NCI-H1105 (cell line): ENCODE results near the gene DYNLT1.
A peak's percentile ranks its signal among the peaks of the same experiment; 100 is the strongest.
"Not testable (repeated sequence)": the region's sequence is repeated elsewhere in the genome, so short reads cannot be mapped to it uniquely, and the experiment has no call there.

Experiments used
- DNase-seq: peaks from one replicate; lab custom pipeline; 2025; lab: John Stamatoyannopoulos, UW

The DYNLT1 gene

DNA sequence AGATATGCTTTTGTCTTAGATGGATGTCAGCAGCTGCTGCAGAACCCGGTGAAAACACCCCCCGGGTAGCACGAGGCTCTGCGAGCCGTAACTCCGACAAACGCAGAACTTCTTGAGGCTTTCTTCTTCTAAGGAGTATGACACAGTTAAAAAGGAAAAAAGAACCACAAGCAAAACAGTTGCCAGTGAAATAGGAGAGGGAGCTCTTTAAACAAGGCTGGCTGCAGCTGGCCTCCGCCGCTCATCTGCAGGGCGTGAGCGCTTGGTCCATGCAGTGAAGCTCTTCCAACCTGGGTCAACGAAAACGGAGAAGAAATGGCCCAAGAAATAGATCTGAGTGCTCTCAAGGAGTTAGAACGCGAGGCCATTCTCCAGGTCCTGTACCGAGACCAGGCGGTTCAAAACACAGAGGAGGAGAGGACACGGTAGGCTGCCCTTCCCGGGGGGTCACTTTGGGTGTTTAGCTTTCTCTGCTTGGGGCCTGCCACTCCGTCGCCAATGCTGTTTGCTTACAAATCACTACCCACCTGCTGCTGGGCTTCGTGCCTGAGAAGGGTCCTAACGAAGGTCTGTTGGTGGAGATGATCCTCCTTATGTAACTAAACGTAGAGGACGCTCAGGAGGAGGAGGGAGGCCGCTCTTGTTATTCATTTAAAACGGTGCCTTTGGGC, 18.5 kb upstream of the DYNLT1 start:
- DNase-seq, result peak; percentile 73

DNA sequence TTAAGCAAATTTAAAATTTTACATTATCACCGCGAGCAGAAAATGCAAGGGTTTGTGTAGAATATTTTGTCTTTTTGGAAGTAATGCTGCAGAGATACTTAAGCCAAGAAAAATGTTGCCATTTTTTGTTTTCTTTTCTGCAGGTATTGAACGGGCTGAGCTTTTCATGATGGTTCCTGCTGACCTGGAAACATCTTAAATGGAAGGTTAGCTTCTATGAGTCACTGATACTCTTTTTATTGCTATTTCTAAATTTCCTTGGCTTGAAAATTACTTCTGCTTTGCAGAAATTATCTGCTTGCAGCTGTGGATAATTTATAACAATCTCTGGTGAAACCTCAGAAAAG, 18.0 kb upstream of the DYNLT1 start:
- DNase-seq, result no peak

DNA sequence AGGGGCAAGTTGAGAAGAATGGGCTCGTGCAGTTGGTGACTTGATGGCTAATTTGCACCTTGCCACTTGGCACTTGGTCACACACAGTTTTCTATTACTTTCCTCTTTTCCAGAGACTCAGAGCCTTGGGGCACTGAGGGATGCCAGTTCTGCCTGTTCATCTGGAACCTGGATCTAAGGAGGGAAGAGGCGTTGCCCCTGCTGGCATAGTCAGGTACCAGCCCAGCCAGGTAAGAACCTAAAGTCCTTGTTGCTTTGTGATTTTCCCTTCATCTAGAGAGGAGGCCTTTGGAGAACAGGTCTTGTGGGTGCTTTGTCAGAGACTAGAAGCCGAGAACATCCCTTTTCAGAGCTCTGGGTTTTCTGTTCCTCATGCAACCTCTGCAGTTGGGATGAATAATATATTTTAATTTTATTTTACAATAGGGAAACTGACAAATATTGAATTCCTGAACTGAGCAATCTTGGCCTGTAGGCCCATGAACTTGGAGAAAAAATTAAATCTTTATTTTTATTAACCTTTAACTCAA, 16.7 kb upstream of the DYNLT1 start:
- peak; percentile 67 for DNase-seq

DNA sequence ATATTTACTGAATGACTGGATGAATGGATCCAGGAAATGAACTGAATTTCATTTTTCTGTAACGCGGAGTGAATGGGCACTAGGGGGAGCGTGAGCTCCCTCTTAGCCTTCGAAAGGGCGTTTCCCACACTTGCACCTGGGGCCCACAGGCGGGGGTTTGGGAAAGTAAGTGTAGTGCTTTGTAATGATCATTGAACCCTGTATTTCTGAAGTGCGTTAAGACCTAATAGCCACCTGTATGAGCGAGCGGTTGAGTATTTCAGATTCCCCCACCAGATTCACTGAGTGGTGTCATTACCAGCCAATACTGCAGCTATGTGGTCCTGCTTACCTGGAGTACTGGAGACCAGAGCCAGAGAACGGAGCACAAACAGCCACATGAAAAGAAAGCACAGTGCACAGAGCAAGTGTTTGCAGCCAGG, 15.8 kb upstream of the DYNLT1 start:
- peak; percentile 98 for DNase-seq

DNA sequence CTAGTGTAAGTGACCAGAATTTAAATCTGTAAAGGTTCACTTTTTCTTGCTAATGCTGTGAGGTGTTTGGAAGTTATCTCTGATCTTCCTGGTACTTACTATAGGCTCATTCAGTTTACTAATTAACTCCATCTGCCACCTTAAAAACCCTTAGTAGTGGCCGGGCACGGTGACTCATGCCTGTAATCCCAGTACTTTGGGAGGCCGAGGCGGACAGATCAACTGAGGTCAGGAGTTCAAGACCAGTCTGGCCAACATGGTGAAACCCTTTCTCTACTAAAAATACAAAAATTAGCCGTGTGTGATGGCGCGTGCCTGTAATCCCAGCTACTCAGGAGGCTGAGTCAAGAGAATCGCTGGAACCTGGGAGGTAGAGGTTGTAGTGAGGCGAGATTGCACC, 12.4 kb upstream of the DYNLT1 start:
- DNase-seq, result not testable (repeated sequence)

DNA sequence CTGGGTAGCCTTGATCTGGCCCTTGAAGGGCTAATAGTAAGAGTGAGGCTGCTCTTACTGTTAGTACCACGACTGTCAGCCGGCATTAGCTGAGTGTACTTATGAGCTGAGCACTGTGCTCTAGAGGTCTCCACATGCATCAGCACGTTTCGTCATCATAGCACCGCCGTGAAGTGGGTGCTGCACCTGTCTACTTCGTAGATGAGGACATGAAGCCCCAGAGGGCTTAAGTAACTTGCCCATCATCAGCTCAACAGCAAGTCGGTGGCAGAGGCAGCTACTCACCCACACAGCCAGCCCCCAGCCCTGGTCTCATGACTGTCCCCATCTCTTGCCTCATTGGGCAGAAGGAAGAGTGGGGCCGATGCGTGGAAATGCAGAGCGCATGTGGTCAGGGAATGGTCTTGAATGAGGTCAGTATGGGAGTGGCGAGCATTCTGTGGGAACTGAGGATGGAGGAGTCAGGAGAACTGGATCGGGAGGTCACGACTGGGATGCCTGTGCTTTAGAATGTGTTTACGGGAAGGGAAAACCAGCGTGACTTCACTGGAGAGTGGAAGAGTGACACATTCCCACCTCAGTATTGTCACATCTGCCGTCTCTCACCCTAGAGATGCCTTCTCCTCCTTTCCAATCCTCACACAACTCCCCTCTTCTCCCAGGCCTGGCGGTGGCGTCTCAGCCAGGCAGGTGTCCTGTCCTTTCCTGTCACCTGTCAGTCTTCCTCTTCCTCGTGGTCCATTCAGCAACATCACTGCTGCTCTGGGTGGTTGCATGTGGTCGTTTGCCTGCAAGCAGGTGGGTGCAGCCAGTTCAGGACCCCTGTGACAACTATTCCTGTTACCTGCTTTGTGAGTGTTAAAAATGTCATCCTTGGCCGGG, 11.3 kb upstream of the DYNLT1 start:
- DNase-seq, result peak; percentile 93

DNA sequence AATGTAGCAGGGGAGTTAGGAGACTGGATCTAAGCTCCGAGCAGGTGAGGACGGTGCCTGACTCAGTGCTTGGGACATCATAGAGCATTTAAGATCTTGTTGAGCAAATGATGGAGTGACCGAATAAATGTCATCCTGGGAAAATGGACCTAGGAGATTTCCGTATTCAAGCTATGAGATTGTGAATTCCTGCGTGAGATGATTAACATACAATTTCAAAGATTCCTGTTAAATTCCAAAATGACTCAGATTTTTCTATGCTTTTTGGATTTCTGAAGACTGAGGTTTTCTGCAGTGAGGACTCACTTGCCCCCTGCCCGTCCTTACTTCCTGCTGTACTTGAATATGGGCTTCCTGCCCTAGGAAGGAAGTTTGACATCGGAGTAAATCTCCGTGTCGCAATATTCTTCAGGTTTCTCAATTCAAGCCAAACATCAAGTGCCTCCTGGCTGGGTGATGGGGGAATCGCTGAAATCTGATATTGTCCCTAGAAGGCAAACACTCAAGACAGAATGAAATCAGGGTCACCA, 10.5 kb upstream of the DYNLT1 start:
- peak; percentile 73 for DNase-seq

DNA sequence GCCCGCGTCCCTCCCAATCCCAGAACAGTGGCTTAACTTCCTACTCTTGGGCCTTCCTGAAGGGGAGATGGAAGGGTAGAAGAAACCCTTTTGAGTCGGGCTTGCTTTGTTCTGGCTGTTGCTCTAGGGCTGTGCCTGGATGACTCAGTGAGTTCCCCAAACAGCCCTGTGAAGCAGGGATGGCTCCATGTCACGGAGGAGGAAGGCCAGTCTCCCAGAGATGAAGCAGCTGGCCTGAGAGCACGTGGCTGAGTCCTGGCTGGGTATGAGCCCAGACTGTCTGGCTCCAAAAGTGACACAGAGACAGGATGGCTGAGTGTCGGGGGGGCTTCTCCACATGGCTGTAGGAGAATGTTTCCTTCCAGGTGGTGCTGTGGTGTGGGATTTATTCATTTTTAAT, 10.0 kb upstream of the DYNLT1 start:
- peak; percentile 94 for DNase-seq

DNA sequence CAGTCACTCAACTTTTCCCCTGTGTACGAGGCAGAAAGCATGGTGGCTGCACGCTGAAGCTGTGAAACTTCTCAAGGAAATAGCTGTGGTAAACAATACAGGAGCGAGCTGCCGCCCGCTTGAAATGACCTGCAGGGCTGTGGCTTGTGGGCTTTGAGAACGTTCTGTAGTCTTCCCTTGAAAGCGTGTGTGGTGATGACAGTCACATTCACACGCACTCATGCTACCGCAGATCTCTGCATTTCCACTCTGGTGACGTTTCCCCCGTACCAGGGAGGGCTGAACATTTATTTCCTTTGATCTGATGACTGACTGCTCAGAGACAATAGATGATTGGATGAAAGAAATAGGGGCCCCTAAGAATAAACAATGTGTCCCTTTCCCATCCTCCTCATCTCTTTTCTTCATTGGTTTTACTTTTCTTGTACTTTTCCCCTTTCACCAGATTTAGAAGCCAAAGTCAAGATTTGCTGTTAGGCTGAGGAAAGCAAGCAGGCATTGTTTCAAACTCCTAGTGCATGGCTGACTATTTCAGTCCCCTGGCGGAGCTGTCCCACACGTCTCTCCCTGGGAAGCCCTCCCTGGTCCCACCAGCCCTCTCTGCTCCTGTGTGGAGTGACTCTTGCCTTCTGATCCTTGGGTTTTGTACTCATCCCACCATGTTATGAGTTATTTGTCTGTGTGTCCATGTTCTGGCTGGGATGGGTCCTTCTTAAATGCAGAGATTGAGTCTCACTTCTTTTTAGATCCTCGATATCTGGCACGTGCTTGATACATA, 9.2 kb upstream of the DYNLT1 start:
- DNase-seq, result no peak

DNA sequence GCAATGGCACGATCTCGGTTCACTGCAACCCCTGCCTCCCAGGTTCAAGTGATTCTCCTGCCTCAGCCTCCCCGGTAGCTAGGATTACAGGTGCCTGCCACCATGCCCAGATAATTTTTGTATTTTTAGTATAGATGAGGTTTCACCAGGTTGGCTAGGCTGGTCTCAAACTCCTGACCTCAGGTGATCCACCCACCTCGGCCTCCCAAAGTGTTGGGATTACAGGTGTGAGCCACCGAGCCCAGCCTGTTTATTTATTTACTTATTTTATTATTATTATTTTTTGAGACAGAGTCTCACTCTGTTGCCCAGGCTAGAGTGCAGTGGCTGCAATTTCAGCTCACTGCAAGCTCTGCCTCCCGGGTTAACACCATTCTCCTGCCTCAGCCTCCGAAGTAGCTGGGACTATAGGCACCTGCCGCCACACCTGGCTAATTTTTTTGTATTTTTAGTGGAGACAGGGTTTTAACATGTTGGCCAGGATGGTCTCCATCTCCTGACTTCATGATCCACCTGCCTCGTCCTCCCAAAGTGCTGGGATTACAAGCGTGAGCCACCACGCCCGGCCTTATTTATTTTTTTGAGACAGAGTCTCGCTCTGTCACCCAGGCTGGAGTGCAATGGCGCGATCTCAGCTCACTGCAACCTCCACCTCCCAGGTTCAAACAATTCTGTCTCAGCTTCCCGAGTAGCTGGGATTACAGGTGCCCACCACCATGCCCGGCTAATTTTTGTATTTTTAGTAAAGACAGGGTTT, 7.6 kb upstream of the DYNLT1 start:
- DNase-seq, result not testable (repeated sequence)

DNA sequence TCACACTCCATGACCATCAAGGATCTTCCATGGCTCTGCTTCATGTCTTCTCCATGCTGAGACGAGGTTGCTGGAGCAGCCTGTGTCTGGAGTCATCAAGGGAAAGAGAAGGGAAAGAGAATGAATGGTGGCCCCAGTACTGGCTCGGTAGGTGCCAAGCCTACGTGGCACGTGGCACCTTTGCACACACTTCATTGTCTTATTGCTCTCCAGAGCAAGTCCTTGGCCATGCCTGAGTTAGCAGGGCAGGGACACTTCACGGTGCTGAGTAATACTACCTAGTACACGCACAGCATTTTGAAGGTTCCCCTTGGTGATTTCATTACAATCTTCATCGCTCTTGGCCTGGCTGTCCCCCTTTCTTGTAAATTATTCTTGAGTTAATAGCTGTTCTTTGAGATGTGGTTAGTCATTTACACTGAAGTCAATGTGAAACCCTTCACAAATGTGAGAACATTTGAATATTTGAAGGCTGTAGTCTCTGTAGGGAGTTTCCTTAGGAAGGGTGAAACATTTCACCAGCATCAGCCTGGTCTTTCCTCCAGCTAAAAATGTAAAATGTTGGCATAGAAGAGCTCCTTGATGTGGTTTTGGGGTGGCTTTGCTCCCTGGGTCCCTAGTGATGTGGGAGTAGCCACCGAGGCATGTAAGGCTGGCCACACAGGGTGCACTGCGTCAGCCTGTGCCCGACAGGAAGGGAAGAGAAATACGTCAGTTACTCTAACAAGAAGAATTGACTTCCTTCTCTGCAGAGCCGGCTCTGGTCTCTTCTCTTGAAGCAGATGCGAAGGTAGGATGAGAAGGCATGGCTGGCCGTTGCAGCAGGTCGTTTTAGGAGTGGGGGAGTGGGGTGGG, 5.0 kb upstream of the DYNLT1 start, which contains the start of gene SYTL3:
SYTL3 (plus strand) TSS at position 766 of the 855 bp plus-strand sequence. CDS start 13,215 bp downstream, outside the sequence.
- DNase-seq, result no peak

DNA sequence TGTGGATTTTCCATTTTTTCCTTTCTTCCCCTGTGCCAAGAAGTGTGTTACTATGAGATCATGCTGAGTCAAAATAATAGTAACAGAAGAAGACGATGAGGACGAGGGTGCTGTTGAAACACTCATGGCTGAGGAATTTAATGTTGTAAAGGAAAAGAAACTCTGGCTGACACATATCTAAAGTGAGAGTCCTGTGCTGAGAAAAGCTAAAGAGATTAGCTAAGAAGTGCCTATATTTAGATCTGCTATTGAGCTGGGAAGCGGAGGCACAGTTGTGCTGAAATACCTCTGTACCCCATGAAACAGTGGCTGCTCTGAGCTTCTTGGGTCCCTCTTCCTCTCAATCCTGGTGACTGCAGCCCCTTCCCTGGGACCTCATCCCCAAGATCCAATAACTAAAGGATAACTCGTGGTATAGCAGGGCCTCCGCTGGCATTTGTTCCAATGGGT, 4.2 kb upstream of the DYNLT1 start:
- DNase-seq, result no peak

DNA sequence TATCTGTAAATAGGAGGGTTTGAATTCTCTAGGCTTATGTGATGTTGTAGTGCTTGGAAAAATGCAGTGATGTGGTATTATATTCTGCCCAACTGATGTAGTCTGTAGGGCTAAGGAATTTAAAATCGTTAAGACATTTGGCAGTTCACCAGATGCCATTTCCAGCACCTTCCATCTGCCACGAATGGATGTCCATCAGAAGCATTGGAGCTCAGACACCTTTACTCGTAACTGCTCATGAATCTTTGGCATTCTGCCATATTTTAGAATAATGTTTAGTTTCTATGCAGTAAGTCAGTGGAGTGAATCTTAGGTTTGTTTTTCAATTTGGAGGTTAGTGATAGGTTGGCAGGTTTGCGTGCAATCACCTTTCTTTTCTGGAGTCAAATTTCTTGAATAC, 3.0 kb upstream of the DYNLT1 start:
- DNase-seq, result peak; percentile 44

DNA sequence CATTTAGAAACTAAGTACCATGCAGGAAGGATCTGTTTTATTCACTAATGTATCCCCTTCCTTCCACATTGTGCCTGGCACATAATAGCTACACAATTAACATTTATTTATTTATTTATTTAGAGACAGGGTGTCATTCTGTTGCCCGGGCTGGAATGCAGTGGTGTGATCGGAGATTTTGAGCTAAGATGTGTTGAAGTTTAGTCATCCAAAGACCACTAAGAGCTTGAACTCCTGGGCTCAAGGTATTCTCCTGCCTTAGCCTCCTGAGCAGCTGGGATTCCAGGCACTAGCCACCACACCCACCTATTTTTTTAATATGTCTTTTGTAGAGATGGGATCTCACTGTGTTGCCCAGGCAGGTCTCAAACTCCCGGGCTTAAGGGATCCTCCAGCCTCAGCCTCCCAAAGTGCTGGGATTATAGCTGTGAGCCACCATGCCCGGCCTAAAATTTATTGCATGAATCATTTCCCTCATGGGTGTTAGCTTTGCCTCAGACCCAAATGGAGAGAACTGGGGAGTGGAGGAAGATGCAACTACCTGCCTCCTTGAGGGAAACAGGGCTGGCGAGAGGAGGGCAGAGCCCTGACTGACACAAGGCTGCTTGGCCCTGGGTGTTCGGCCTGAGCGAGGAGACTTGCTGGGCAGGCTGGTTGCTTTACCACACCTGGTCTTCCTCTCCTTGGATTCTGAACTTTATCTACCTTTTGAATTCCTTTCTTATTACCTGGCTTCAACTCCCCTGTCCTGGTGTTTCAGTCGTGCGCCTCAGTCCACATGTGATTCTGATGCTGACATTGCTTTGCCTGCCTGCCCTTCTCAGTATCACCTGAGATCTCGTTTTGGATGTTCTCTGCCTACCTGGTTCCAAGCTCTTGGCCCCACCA, 1.7 kb upstream of the DYNLT1 start:
- no peak for DNase-seq

DNA sequence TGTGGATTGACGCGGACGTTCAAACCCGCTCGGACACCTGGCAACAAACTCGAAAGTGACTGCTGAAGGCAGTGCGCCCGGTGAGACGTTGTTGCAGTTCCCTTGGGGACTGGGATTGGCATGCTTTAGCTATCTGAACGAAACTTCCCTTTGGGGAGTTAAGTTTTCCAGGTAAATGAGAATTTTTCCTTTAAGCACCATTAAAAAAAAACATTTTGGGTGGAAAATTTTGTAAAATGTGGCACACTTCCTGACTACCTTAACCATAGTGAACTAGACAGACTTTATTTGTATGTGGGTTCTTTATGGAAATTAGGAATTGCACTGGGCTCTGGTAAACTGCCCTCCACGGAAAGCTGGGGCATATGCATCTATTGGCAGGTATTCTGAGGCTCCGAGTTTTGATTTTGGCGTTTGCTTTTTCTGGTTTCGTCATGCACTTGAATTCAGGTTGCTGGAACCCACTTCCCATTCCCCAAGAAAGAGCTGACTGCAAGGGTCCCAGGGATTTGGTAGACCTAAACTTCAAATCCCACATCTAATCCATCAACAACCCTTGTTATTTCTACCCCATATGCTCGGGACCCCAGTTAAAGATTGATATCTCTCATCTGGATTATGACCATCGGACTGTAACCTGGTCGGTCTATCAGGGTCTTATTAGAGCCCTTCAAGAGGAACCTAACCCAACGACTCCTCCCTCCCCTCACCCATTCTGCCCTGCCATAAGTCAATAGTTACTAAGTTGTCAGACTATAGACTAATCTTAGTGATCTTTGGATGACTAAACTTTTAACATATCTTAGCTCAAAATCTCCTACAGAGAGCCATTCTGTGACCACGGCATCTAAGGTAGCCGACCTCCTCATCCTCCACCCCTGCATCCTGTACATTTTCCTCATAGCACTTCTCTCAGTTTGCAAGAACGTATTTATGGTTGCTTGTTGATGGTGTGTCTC, 800 bp upstream of the DYNLT1 start:
- DNase-seq, result no peak

DNA sequence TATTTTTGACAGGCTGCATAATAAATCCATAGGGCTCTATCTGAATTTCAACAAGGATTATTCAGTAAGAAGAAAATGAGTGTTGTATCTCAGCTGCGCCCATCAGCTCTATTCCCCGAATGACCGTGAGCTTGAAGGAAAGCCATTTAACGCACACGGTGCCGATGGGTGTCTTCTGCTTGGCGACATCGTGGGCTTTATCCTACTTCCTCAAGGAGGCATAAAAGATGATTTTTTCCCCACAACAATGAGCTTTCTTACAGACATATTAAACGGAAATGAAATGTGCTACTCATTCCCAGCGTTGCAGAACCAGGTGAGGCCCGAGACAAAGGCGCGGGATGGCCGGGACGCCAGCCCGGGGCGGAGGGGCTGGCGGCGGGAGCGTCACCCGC, 710 bp downstream of the DYNLT1 start:
- DNase-seq, result no peak

DNA sequence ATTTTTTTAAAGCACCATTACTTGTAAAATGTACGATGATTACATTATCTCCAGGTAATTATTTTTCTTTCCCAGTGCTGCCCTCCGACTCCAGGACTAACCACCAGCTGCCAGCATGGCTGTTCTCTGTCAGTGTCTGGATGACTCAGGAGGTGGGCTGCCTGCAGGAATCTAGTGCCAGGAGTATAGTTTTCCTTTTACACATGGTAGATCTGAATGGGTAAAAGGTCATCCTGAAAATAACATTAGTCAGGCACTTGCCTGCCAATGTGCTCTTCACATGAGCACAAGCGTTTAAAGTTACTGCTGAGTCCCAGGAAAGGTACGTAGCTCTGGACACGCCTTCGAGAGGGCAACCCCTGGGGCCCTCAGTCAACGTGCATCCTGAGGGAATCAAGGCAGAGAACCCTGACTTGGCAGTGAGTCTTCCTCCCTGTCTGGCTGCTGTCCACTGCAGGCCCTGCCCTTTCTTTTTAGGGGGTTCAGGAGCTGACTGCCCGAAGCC, 2.4 kb downstream of the DYNLT1 start:
- DNase-seq, result no peak

DNA sequence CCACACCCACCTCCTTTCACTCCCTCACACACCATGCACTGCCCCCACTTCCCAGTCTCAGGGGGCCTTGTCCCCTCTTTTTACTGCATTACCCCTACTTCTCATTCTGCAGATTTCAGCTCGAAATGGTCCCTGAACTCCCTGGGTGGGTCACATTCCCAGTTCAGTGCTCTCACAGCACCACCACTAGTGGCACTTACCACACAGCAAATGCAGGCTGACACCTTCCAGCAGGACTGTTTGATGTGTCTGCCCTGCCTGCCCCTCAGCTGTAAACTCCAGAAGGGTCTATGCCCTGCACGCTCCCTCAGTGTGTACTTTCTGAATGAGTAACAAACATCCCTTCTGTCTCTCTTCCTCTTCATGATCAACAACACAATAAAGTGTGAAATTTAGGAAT, 4.0 kb downstream of the DYNLT1 start:
- DNase-seq, result no peak
